Purkinje cell (primary cell): ENCODE results near the gene LTF. TPM values are rescaled to one million over a fixed set of nuclear protein-coding genes. Genes with fewer than 3 reads are reported as not detected.

Experiments
- polyA plus RNA-seq: library from polyadenylated mRNA; unstranded; fragments of >200 nt; fragmentation: Nextera tagmentation; gene quantifications from 2 replicates; pipeline ENCODE4 v1.2.1, GENCODE V29; 2014

LTF gene
- polyA plus RNA-seq = not detected in 2 replicates

DNA sequence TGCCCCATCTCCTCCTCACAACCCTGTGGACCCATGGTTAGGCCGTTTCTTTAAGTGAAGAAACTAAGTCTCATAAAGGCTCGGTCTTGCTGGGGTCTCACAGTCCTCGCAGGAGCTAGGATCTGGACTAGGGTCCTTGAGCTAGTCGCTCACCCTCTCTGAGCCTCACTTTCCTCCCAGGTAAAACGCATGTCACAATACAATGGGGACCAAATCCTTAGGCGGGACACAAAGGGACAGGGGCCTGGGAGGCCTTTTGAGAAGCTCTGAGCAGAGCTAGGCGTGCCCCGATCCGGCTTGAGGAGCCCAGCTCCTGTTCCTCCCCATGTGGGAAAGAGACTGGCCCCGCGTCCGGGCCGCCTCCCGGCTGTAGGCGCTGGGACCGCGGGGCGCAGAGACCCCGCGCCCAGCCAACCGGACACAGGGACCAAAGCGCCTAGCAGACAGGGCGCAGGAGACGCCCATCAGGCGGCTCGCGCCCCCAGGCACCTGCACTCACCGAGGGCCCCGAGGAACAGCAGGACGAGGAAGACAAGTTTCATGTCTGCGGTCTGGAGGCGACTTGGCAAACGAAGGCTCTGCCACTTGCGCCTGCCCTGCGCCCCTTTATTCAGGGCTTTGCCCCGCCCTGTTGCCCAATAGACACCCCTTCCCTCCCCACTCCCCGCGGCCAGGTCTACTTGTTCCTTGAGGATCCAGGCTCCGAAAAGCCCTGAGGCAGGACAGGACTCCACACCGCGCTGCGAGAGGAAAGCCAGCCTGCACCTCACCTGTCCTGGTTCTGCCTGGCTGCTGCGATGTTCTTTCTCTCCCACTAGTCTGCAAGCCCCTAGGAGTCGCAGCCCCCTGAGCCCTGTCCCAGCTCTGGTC, at the start of gene LTF:
Gene LTF, minus strand, starts transcription at position 580 of the 870 bp plus-strand sequence. Its CDS starts 38 bp downstream, at position 542.

GRCh38 chr3:46497556-46498265, 33.0 kb upstream of the LTF start, which contains the start of gene RTP3:
Gene RTP3, plus strand, starts transcription at chr3:46497976. Its CDS starts 87 bp downstream, at chr3:46498063.

DNA sequence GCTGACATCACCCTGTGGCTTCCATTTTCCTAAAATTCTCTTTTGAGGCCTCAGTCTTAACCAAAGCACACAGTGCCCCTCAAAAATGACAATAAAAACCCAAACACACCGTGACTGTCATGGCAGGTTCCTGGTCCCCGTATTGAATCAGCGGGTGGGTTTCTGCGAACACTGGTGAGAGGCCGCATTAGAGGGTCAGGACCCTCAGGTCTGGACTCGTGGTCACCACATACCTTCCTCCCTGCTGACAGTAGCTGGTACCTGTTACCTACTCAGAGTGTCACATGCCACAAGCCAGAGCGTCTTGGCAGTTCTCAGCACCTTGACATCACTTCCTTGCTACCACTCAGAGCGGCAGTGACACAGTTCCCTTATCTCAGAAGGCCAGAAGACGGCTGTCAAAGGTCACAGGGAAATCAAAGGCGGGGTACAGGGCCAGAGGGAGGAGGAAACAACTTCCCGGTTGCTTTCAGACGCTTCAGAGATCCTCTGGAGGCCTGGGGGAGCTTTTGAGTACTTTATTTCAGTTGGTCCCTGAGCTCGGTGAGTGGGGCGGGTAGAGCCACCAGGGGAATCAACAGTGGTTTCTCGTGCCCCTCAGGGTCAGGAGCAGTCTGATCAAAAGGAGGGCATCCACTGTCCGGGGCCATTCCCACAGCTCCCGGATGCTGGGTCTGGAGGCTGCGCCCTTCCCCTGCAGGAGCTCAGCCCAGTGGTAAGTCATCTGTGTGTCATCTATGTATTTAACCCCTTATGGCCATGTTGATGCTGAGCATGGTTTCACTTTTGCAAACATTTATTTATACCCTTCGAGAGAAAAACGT, 57.7 kb downstream of the LTF start, which contains the start of the genes CCR5AS and CCRL2:
Gene CCR5AS, minus strand, starts transcription at position 279 of the 824 bp plus-strand sequence.
Gene CCRL2, plus strand, starts transcription at position 472 of the 824 bp plus-strand sequence. CDS start 821 bp downstream, outside the sequence.

Other genes with a start within 250 kb of the LTF start
- gene CCR3, start 222.4 kb downstream of the LTF start, polyA plus RNA-seq = not detected in 2 replicates
- gene CCR2, start 110.8 kb downstream of the LTF start, polyA plus RNA-seq = not detected in 2 replicates
- gene CCR5, start 94.0 kb downstream of the LTF start, polyA plus RNA-seq = not detected in 2 replicates
- 0.15 TPM in 1 of 2 replicates, not detected in the other for gene CCRL2, start 57.6 kb downstream of the LTF start, polyA plus RNA-seq
- gene RTP3, start 33.1 kb upstream of the LTF start, polyA plus RNA-seq = not detected in 2 replicates
- gene LRRC2, start 101.4 kb upstream of the LTF start, polyA plus RNA-seq = 0.04 and 1.6 TPM in 2 replicates
- gene FAM240A, start 147.6 kb upstream of the LTF start, polyA plus RNA-seq = not detected in 2 replicates
- gene ALS2CL, start 228.8 kb upstream of the LTF start, polyA plus RNA-seq = not detected in 2 replicates
- 0.13 and 0.42 TPM in 2 replicates for gene TMIE, start 236.5 kb upstream of the LTF start, polyA plus RNA-seq